Mesodermal cell (in vitro differentiated cells): Measurements from ENCODE around the gene NUB1.

Experiments used
- H3K27ac ChIP-seq: 2 replicates; pipeline ENCODE4 v1.7.0; 2013; ENCODE audit warnings: mild to moderate bottlenecking, low read depth, low read length, moderate library complexity; ENCODE audit not compliant: severe bottlenecking
- H3K36me3 ChIP-seq: 2 replicates; pipeline ENCODE4 v1.7.1; 2013; ENCODE audit warnings: mild to moderate bottlenecking, low read length, moderate library complexity; ENCODE audit not compliant: control insufficient read depth, insufficient read depth
- H3K4me1 ChIP-seq: one replicate; pipeline ENCODE4 v1.7.1; 2013; ENCODE audit warnings: mild to moderate bottlenecking, low read length; ENCODE audit not compliant: insufficient read depth, control insufficient read depth, poor library complexity, severe bottlenecking
- H3K4me3 ChIP-seq: 2 replicates; pipeline ENCODE4 v1.7.0; 2013; ENCODE audit warnings: low read length, control low read depth, mild to moderate bottlenecking; ENCODE audit not compliant: insufficient read depth, poor library complexity, severe bottlenecking; ENCODE audit errors: extremely low read depth
- H3K9me3 ChIP-seq: 2 replicates; pipeline ENCODE4 v1.7.1; 2013; ENCODE audit warnings: mild to moderate bottlenecking, low read length, moderate library complexity; ENCODE audit not compliant: control insufficient read depth
- WGBS, 2 experiments: methylation state at CpG; one replicate each; pipeline ENCODE4 v1.1.5; 2013; ENCODE audit warnings: missing lambda C conversion rate in 2 of 2; ENCODE audit not compliant: insufficient coverage in 2 of 2; 5-methylcytosine and 5-hydroxymethylcytosine counted together

Gene NUB1

DNA sequence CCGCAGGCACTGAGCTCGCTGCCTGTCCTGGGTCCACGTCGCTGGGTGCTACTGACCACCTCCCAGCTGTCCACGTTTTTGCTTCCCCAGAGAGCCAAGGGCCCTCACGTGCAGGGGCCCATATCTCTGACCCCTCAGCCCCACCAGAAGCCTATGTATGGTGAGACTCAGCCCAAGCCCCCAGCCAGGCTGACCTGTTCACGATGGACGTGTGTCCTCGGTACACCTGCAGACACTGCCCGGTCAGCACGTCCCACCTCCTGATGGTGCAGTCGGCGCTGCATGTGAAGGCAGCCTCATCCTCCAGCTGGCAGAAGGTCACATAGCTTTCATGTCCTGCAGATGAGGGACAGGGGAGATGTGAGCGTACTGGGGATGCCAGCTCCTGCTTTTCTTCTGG, 58.3 kb downstream of the NUB1 start:
- peaks cover 15% of the 10 kb centered on the region for H3K4me1 ChIP-seq
- H3K9me3 ChIP-seq: no peaks in the 10 kb centered on the region
- H3K4me3 ChIP-seq: no peak overlapping the region
- no peak overlapping the region for H3K27ac ChIP-seq
- peaks cover 7% of the 10 kb centered on the region for H3K36me3 ChIP-seq
- 95 to 96% methylated on average over 14 of the region's 14 CpGs for WGBS, 2 experiments

DNA sequence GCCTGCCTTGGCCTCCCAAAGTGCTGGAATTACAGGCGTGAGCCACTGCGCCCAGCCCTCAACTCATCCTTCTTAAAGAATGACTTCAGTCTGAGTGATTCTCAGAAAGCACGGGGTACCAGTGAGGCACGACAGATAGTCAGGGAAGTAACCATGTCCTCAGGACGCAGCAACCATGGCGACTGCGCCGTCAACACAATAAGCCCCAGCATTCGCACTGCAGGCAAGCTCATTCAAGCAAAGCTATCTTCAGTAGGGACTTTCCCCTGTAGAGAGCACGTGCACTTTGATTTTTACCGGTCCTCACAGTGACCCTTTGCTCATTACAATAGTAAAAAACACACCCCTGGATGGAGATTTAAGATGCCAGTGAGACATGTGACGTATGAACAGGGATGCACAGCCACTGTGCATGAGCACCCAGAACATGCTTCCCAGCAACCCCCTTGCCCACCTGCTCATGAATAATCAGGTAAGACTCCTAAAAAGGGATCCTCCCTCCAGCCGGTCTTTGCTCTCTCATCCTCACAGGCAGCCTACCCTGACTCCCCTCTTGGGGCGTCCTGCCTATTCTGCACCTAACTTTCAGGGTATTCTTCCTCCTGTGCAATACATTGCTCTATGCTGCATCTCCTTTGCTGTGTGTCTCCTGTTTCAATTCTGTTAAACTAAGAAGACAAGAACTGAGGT, 59.2 kb downstream of the NUB1 start:
- H3K9me3 ChIP-seq: no peaks in the 10 kb centered on the region
- H3K27ac ChIP-seq: no peak overlapping the region
- H3K4me1 ChIP-seq: peaks cover 16% of the 10 kb centered on the region
- H3K4me3 ChIP-seq: no peak overlapping the region
- 82 to 90% methylated on average over 14 of the region's 14 CpGs for WGBS, 2 experiments
- H3K36me3 ChIP-seq: peaks cover 5% of the 10 kb centered on the region

DNA sequence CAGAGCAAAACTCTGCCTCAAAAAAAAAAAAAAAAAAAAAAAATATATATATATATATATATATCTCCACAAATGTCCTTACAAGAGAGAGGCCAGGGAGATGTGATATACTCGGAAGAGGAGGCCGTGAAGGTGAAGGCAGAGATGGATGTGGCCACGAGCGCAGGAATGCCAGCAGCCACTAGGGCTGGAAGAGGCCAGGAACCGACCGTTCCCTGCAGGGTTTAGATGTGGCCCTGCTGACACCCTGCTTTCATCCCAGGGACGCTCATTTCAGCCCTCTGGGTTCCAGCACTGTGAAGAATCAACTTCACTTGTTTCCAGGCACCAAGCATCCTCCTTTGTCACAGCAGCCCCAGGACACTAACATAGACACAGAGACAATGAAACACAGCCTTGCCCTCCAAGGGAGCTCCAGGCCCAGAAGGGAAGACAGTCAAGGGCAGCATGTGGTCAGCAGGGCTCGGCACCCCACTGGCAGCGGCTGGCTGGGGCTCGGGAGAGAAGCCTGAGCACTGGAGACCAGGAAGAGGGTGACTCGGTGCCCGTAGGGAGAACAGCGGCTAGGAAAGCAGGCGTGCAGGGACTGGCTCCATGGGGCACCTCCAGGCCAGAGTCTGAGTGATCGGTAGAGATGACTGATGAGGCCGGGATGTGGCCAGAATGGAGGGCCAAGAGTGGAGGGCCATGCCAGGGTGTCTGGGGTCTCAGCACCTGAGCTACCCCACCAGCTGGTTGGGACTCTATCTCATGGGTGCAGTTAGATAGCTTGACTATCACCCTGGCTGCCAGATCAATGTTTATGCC, 60.6 kb downstream of the NUB1 start:
- Histone ChIP-seq H3K4me3 (no peak overlapping the region), H3K27ac (no peak overlapping the region), H3K4me1 (peaks cover 16% of the 10 kb centered on the region), H3K36me3 (peaks cover 5% of the 10 kb centered on the region), H3K9me3 (no peaks in the 10 kb centered on the region)
- WGBS, 2 experiments: 88 to 92% methylated on average over 12 to 16 of the region's 16 CpGs

DNA sequence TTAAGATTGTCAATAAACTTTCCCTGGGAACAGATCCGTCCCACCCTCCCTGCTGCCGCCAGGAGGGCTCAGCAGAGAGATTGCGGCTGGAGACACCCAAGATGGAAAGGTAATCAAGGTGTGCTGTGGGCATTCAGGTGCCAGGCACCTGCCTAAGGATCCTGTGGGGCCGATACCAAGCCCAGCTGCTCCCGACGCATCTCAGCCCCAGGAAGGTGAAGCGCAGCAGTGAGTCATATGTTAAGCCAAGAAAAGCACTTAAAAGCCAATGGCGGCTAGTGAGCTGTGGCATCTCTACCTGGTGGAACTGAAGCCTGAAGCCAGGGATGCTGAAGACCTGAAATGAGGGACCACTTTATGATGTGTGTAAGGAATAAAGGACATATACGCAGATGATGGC, 62.2 kb downstream of the NUB1 start:
- peak overlapping the region; percentile 41 for H3K27ac ChIP-seq
- H3K36me3 ChIP-seq: no peaks in the 10 kb centered on the region
- no peaks in the 10 kb centered on the region for H3K9me3 ChIP-seq
- peaks cover 20% of the 10 kb centered on the region for H3K4me1 ChIP-seq
- no peak overlapping the region for H3K4me3 ChIP-seq
- WGBS, 2 experiments: 91 to 96% methylated on average over 8 to 9 of the region's 9 CpGs

- H3K27ac ChIP-seq: peak overlapping the region; percentile 41
- WGBS, 2 experiments: 93 to 94% methylated on average over 10 to 12 of the region's 18 CpGs
Measured at GRCh38 chr7:151404216-151405011, 62.8 kb downstream of the NUB1 start.

GRCh38 chr7:151405056-151405455, 63.4 kb downstream of the NUB1 start:
- Histone ChIP-seq H3K4me3 (no peak overlapping the region), H3K36me3 (no peaks in the 10 kb centered on the region), H3K4me1 (peaks cover 17% of the 10 kb centered on the region), H3K27ac (no peak overlapping the region), H3K9me3 (no peaks in the 10 kb centered on the region)
- WGBS, 2 experiments: 91 to 92% methylated on average over 5 to 8 of the region's 9 CpGs

More at GRCh38 chr7:151404216-151405011, 62.8 kb downstream of the NUB1 start:
- Histone ChIP-seq H3K9me3 (no peaks in the 10 kb centered on the region), H3K4me3 (no peak overlapping the region), H3K36me3 (no peaks in the 10 kb centered on the region), H3K4me1 (peaks cover 17% of the 10 kb centered on the region)

GRCh38 chr7:151405588-151405987, 64.0 kb downstream of the NUB1 start:
- no peaks in the 10 kb centered on the region for H3K36me3 ChIP-seq
- no peak overlapping the region for H3K4me3 ChIP-seq
- H3K4me1 ChIP-seq: peaks cover 17% of the 10 kb centered on the region
- WGBS, 2 experiments: 92 to 95% methylated on average over 7 to 8 of the region's 10 CpGs
- no peak overlapping the region for H3K27ac ChIP-seq
- no peaks in the 10 kb centered on the region for H3K9me3 ChIP-seq

GRCh38 chr7:151406051-151406875, 64.7 kb downstream of the NUB1 start:
- Histone ChIP-seq H3K4me3 (no peak overlapping the region), H3K4me1 (peaks cover 17% of the 10 kb centered on the region), H3K36me3 (no peaks in the 10 kb centered on the region), H3K9me3 (no peaks in the 10 kb centered on the region), H3K27ac (no peak overlapping the region)
- 93 to 98% methylated on average over 20 to 22 of the region's 24 CpGs for WGBS, 2 experiments

- H3K36me3 ChIP-seq: no peaks in the 10 kb centered on the region
- whole genome bisulfite sequencing, 2 experiments: 91 to 97% methylated on average over 6 to 7 of the region's 9 CpGs
- peaks cover 17% of the 10 kb centered on the region for H3K4me1 ChIP-seq
- no peaks in the 10 kb centered on the region for H3K9me3 ChIP-seq
- no peak overlapping the region for H3K27ac ChIP-seq
- H3K4me3 ChIP-seq: no peak overlapping the region
Measured at GRCh38 chr7:151406886-151407583, 65.4 kb downstream of the NUB1 start.
